ENCODE measurements around the gene SPRYD3.

The SPRYD3 gene

DNA sequence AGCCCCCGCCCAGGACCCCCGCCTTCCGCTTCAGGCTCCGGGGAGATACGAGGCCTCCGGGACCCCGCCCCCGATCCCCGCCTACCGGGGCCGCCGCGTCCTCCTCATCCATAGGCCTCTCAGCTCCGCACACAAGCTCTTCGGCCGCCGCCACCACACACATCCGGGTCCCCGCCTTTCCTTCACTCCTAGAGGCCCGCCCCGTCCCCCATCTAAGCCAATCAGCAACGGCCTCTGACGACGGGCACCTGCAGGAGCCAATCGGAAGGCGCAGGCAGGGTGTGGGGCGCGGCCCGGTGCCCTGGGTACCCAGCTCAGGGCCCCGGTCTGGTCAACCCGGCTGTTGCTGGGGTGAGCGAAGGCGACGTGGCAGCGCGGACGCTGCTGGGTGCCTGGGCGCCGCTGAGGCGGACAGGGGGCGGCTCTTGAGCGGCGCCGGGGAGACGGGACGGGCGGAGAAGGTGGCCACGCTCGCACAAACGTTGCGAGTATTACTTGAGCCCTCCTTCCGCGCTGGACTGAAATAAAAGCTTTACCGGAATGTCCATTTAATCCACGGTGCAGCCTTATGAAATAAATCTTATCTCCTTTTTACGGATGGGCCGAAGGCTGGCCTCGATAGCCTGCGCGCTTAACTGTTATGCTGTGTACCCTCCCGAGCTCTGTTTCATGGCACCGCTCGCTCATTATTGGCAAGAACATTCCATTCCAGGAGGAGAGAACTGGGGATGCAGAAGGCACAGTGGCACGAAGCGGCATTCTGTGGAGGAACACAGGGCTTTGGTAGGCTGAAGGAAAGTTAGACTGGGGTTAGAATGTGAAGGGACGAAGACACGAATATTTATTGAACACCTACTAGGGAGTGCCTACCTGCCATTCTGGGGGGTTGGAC is at the start of gene SPRYD3 (continued):
- TF ChIP-seq, protein P1, sequence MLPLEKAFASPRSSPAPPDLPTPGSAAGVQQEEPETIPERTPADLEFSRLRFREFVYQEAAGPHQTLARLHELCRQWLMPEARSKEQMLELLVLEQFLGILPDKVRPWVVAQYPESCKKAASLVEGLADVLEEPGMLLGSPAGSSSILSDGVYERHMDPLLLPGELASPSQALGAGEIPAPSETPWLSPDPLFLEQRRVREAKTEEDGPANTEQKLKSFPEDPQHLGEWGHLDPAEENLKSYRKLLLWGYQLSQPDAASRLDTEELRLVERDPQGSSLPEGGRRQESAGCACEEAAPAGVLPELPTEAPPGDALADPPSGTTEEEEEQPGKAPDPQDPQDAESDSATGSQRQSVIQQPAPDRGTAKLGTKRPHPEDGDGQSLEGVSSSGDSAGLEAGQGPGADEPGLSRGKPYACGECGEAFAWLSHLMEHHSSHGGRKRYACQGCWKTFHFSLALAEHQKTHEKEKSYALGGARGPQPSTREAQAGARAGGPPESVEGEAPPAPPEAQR (tag by site-specific recombination; IDR thresholded peaks at IDR 0.05) = no peak
- no peak for TF ChIP-seq ZNF223 (tag by site-specific recombination; IDR thresholded peaks at IDR 0.05)
- TF ChIP-seq, protein P2, sequence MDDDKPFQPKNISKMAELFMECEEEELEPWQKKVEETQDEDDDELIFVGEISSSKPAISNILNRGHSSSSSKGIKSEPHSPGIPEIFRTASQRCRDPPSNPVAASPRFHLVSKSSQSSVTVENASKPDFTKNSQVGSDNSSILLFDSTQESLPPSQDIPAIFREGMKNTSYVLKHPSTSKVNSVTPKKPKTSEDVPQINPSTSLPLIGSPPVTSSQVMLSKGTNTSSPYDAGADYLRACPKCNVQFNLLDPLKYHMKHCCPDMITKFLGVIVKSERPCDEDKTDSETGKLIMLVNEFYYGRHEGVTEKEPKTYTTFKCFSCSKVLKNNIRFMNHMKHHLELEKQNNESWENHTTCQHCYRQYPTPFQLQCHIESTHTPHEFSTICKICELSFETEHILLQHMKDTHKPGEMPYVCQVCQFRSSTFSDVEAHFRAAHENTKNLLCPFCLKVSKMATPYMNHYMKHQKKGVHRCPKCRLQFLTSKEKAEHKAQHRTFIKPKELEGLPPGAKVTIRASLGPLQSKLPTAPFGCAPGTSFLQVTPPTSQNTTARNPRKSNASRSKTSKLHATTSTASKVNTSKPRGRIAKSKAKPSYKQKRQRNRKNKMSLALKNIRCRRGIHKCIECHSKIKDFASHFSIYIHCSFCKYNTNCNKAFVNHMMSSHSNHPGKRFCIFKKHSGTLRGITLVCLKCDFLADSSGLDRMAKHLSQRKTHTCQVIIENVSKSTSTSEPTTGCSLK (tag by site-specific recombination; IDR thresholded peaks at IDR 0.05) = no peak
- 0 out of 2 replicates have a peak, but pooled peaks have one; percentile 18 for TF ChIP-seq ZNF366 (tag by site-specific recombination; conservative IDR thresholded peaks at IDR 0.05)
- TF ChIP-seq, protein P3, sequence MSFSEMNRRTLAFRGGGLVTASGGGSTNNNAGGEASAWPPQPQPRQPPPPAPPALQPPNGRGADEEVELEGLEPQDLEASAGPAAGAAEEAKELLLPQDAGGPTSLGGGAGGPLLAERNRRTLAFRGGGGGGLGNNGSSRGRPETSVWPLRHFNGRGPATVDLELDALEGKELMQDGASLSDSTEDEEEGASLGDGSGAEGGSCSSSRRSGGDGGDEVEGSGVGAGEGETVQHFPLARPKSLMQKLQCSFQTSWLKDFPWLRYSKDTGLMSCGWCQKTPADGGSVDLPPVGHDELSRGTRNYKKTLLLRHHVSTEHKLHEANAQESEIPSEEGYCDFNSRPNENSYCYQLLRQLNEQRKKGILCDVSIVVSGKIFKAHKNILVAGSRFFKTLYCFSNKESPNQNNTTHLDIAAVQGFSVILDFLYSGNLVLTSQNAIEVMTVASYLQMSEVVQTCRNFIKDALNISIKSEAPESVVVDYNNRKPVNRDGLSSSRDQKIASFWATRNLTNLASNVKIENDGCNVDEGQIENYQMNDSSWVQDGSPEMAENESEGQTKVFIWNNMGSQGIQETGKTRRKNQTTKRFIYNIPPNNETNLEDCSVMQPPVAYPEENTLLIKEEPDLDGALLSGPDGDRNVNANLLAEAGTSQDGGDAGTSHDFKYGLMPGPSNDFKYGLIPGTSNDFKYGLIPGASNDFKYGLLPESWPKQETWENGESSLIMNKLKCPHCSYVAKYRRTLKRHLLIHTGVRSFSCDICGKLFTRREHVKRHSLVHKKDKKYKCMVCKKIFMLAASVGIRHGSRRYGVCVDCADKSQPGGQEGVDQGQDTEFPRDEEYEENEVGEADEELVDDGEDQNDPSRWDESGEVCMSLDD (tag by site-specific recombination; IDR thresholded peaks at IDR 0.05) = peak; percentile 91
- no peak for TF ChIP-seq ZNF560 (tag by site-specific recombination; IDR thresholded peaks at IDR 0.05; ENCODE audit: borderline replicate concordance)
- TF ChIP-seq GLI2 (tag by site-specific recombination; IDR thresholded peaks at IDR 0.05; ENCODE audit: borderline replicate concordance, low read depth) = no peak
- no peak for TF ChIP-seq ZNF175 (tag by site-specific recombination; IDR thresholded peaks at IDR 0.05)
- peak; percentile 93 for TF ChIP-seq KLF8 (tag by site-specific recombination; IDR thresholded peaks at IDR 0.05)
- TF ChIP-seq, protein P4, sequence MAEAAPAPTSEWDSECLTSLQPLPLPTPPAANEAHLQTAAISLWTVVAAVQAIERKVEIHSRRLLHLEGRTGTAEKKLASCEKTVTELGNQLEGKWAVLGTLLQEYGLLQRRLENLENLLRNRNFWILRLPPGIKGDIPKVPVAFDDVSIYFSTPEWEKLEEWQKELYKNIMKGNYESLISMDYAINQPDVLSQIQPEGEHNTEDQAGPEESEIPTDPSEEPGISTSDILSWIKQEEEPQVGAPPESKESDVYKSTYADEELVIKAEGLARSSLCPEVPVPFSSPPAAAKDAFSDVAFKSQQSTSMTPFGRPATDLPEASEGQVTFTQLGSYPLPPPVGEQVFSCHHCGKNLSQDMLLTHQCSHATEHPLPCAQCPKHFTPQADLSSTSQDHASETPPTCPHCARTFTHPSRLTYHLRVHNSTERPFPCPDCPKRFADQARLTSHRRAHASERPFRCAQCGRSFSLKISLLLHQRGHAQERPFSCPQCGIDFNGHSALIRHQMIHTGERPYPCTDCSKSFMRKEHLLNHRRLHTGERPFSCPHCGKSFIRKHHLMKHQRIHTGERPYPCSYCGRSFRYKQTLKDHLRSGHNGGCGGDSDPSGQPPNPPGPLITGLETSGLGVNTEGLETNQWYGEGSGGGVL (tag by site-specific recombination; IDR thresholded peaks at IDR 0.05) = no peak
- peak; percentile 21 for TF ChIP-seq ZFHX2 (tag by site-specific recombination; conservative IDR thresholded peaks at IDR 0.05)
- peak; percentile 28; the same call in 1 of the 2 replicates for TF ChIP-seq GLIS1 (tag by site-specific recombination; IDR thresholded peaks at IDR 0.05)
- TF ChIP-seq ZBTB21 (tag by site-specific recombination; IDR thresholded peaks at IDR 0.05) = no peak
- no peak for TF ChIP-seq ZNF140 (tag by site-specific recombination; IDR thresholded peaks at IDR 0.05)
- peak; percentile 69; the same call in 1 of the 2 replicates for TF ChIP-seq ZNF501 (tag by site-specific recombination; IDR thresholded peaks at IDR 0.05)
- no peak for TF ChIP-seq ZBTB48 (tag by site-specific recombination; IDR thresholded peaks at IDR 0.05)
- no peak for TF ChIP-seq ZNF404 (tag by site-specific recombination; IDR thresholded peaks at IDR 0.05)
- no peak for TF ChIP-seq ZNF596 (tag by site-specific recombination; IDR thresholded peaks at IDR 0.05)
- no peak for TF ChIP-seq ZNF514 (tag by site-specific recombination; IDR thresholded peaks at IDR 0.05)
- TF ChIP-seq, protein P5, sequence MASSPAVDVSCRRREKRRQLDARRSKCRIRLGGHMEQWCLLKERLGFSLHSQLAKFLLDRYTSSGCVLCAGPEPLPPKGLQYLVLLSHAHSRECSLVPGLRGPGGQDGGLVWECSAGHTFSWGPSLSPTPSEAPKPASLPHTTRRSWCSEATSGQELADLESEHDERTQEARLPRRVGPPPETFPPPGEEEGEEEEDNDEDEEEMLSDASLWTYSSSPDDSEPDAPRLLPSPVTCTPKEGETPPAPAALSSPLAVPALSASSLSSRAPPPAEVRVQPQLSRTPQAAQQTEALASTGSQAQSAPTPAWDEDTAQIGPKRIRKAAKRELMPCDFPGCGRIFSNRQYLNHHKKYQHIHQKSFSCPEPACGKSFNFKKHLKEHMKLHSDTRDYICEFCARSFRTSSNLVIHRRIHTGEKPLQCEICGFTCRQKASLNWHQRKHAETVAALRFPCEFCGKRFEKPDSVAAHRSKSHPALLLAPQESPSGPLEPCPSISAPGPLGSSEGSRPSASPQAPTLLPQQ (tag by site-specific recombination; IDR thresholded peaks at IDR 0.05) = peak; percentile 54; the same call in 1 of the 2 replicates
- no peak for TF ChIP-seq ZNF837 (tag by site-specific recombination; IDR thresholded peaks at IDR 0.05)
- TF ChIP-seq, protein P6, sequence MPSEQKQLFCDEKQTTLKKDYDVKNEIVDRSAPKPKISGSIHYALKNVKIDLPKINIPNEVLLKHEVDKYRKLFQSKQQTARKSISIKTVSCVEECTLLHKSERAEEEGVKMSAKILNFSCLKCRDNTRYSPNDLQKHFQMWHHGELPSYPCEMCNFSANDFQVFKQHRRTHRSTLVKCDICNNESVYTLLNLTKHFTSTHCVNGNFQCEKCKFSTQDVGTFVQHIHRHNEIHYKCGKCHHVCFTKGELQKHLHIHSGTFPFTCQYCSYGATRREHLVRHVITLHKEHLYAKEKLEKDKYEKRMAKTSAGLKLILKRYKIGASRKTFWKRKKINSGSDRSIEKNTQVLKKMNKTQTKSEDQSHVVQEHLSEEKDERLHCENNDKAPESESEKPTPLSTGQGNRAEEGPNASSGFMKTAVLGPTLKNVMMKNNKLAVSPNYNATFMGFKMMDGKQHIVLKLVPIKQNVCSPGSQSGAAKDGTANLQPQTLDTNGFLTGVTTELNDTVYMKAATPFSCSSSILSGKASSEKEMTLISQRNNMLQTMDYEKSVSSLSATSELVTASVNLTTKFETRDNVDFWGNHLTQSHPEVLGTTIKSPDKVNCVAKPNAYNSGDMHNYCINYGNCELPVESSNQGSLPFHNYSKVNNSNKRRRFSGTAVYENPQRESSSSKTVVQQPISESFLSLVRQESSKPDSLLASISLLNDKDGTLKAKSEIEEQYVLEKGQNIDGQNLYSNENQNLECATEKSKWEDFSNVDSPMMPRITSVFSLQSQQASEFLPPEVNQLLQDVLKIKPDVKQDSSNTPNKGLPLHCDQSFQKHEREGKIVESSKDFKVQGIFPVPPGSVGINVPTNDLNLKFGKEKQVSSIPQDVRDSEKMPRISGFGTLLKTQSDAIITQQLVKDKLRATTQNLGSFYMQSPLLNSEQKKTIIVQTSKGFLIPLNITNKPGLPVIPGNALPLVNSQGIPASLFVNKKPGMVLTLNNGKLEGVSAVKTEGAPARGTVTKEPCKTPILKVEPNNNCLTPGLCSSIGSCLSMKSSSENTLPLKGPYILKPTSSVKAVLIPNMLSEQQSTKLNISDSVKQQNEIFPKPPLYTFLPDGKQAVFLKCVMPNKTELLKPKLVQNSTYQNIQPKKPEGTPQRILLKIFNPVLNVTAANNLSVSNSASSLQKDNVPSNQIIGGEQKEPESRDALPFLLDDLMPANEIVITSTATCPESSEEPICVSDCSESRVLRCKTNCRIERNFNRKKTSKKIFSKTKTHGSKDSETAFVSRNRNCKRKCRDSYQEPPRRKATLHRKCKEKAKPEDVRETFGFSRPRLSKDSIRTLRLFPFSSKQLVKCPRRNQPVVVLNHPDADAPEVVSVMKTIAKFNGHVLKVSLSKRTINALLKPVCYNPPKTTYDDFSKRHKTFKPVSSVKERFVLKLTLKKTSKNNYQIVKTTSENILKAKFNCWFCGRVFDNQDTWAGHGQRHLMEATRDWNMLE (tag by site-specific recombination; conservative IDR thresholded peaks at IDR 0.05; ENCODE audit: low read depth) = no peak
- no peak for TF ChIP-seq ZSCAN23 (tag by site-specific recombination; IDR thresholded peaks at IDR 0.05)
